Upper lobe of left lung (tissue), 4 donors: ENCODE data around the gene TP53I11.

Experiments used
- POLR2AphosphoS5 ChIP-seq, 2 donors: sonication (generic); formaldehyde crosslinking; IDR thresholded peaks; one replicate each; pipeline ENCODE4 v1.5.1; 2017; ENCODE audit warnings: antibody characterized with exemption in 2 of 2
- TF ChIP-seq, protein P1 (sequence below), 6 experiments: fragments of 450-650 bp in 4 of 6; fragments of 200-600 bp in 2 of 6; sonication (generic) in 2 of 6; IDR thresholded peaks; one replicate each; pipeline ENCODE4 v1.5.1; 2016 to 2019; ENCODE audit warnings: antibody characterized with exemption in 6 of 6

DNA sequence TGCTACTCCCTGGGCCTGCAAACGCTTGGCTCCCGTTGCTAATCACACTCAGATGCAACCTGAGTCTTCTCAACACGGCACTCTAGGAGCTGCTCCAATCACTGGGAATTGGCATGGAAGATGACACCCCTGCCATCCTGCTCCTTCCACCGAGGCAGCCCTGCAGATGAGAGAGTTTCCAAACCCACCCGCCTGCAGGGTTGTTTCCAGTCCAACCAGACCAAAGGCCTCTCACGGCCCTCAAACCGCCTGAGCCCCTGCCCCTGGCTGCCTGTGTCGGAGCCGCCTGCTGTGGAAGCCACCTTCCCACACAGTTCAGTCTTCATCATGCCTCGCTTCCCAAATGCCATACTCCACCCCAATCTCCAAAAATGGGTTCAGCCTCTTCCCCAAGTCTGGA, 36.8 kb upstream of the TP53I11 start:
- TF ChIP-seq, protein P1, sequence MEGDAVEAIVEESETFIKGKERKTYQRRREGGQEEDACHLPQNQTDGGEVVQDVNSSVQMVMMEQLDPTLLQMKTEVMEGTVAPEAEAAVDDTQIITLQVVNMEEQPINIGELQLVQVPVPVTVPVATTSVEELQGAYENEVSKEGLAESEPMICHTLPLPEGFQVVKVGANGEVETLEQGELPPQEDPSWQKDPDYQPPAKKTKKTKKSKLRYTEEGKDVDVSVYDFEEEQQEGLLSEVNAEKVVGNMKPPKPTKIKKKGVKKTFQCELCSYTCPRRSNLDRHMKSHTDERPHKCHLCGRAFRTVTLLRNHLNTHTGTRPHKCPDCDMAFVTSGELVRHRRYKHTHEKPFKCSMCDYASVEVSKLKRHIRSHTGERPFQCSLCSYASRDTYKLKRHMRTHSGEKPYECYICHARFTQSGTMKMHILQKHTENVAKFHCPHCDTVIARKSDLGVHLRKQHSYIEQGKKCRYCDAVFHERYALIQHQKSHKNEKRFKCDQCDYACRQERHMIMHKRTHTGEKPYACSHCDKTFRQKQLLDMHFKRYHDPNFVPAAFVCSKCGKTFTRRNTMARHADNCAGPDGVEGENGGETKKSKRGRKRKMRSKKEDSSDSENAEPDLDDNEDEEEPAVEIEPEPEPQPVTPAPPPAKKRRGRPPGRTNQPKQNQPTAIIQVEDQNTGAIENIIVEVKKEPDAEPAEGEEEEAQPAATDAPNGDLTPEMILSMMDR (IDR thresholded peaks at IDR 0.05), result no peak
- TF ChIP-seq POLR2AphosphoS5 (IDR thresholded peaks at IDR 0.05), result no peak
